Sigmoid colon (tissue), 4 donors: Measurements from ENCODE around the gene BLMH.

ENCODE experiments used
- EP300 ChIP-seq, 4 donors: sonication (generic); formaldehyde crosslinking; IDR thresholded peaks; one replicate each; pipeline ENCODE4 v1.6.1; 2017; ENCODE audit warnings: antibody characterized with exemption in 4 of 4
- POLR2A ChIP-seq, 2 donors: fragments of 450-650 bp; IDR thresholded peaks; one replicate each; pipeline ENCODE4 v1.6.1; 2016; ENCODE audit warnings: antibody characterized with exemption in 2 of 2, mild to moderate bottlenecking in 2 of 2, moderate library complexity in 2 of 2
- POLR2AphosphoS5 ChIP-seq, 4 donors: sonication (generic); formaldehyde crosslinking; IDR thresholded peaks; one replicate each; pipeline ENCODE4 v1.6.1; 2017; ENCODE audit warnings: antibody characterized with exemption in 4 of 4
- TF ChIP-seq, protein P1 (sequence below), 4 experiments: fragments of 450-650 bp in 3 of 4; fragments of 200-600 bp in 1 of 4; IDR thresholded peaks; one replicate each; pipeline ENCODE4 v1.5.1; 2016 to 2019; ENCODE audit warnings: antibody characterized with exemption in 4 of 4, mild to moderate bottlenecking in 3 of 4, moderate library complexity in 2 of 4

GRCh38 chr17:30290696-30291542 lies 825 bp downstream of the BLMH start:
- TF ChIP-seq, protein P1, sequence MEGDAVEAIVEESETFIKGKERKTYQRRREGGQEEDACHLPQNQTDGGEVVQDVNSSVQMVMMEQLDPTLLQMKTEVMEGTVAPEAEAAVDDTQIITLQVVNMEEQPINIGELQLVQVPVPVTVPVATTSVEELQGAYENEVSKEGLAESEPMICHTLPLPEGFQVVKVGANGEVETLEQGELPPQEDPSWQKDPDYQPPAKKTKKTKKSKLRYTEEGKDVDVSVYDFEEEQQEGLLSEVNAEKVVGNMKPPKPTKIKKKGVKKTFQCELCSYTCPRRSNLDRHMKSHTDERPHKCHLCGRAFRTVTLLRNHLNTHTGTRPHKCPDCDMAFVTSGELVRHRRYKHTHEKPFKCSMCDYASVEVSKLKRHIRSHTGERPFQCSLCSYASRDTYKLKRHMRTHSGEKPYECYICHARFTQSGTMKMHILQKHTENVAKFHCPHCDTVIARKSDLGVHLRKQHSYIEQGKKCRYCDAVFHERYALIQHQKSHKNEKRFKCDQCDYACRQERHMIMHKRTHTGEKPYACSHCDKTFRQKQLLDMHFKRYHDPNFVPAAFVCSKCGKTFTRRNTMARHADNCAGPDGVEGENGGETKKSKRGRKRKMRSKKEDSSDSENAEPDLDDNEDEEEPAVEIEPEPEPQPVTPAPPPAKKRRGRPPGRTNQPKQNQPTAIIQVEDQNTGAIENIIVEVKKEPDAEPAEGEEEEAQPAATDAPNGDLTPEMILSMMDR (IDR thresholded peaks at IDR 0.05) = no peak
- TF ChIP-seq EP300 (IDR thresholded peaks at IDR 0.05) (no peak), POLR2AphosphoS5 (IDR thresholded peaks at IDR 0.05) (no peak), POLR2A (IDR thresholded peaks at IDR 0.05) (no peak)
